Inflammatory macrophage treated with lipopolysaccharide for 1 hour (primary cell): Measurements from ENCODE around the gene FKBP1A.

Experiments
- DNase-seq, 2 donors: peaks; one replicate each; pipeline ENCODE4 v3.0.0-alpha.2; 2020 to 2022

The FKBP1A gene

GRCh38 chr20:1392693-1393506, at the start of gene FKBP1A:
Gene FKBP1A, minus strand, starts transcription at chr20:1393054. Its CDS starts 56 bp downstream, at chr20:1392998.
- peak; percentile 85 to 89 for DNase-seq

- no peak for DNase-seq
Measured at GRCh38 chr20:1442304-1442703, 49.5 kb upstream of the FKBP1A start.

DNA sequence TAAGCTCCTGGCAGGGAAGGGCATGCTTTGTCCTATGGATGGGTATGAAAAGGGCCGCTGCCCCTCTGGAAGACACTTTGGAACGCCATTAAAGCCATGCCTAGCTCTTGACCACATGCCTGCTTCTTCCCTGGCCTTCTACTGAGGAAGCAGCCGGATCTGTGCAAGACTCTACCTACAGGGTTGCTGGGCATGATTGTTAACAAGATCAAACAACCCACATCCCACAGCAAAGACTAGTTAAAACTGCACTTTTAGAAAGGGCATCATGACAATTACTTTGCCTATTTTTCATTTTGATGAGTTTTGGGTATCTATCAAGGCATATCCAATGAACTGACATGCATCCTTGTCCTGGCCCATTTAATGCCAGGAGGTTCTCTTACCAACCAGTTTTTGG, 48.3 kb upstream of the FKBP1A start:
- no peak for DNase-seq

DNA sequence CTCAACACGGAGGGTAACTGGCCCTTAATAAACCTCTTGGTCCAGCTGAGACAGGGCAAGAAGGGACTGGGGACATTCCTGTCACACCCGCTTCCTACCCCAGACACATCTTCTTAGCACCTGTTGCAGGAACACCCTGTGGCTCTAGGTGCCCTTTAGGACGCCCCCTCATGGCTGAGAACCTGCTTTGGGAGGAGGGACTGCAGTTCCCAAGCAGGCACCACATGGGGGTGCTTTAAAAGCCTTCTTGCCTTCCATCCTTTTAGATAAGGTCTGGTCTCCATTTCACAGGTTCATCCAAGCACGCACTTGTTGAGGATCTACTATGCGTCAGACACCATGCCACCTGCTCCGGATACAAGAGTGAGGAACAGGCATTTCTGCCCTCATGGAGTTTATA, 47.2 kb upstream of the FKBP1A start:
- no peak for DNase-seq

DNA sequence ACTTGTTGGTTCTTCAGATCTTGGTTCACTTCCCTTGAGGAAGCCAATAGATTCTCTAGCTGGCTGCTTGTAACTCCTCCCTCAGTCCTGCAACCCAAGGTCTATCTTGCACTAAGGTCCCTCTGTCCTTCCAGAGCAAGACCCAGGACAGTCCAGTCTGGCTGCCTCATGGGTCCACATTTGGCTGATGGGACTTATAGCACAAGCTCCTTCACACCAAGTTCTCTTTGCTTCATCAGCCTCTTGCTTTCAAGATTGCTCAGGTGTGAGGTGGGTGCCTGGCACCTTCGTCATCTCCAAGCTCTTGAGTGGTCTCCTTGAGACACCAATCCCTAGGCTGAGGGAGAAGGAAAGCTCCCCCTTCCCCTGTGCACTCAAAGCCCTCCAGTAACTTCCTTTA, 45.5 kb upstream of the FKBP1A start:
- DNase-seq = no peak

DNA sequence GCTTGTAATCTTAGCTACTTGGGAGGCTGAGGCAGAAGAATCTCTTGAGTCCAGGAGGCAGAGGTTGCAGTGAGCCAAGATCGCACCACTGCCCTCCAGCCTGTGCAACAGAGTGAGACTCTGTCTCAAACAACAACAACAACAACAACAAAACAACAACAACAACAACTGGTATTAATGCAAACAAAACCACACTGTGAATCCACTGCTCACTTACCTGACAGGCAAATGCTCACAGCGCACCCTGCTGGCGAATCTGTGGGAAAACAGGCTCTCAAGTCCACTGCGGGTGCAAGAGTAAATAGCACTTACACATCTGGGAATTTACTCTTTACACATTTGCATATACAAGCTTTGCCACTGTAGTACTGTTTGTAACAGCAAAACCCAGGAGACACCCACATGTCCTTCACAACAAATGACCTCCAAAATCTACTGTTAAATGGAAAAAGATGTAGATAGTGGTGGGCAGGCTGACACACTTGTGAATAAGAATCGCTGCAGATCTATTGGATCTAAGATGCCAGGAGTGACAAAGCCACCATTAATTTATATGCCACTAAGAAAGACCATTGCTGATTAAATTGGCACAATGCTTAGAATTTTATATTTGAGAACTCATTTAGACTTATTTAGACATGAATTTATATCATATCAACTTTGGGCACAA, 44.5 kb upstream of the FKBP1A start:
- peak; percentile 92 to 93 for DNase-seq

GRCh38 chr20:1436263-1436662, 43.4 kb upstream of the FKBP1A start:
- no peak for DNase-seq

GRCh38 chr20:1435337-1435699, 42.5 kb upstream of the FKBP1A start:
- no peak for DNase-seq

- peak; percentile 87 to 91 for DNase-seq
Measured at GRCh38 chr20:1434571-1435336, 41.9 kb upstream of the FKBP1A start.

DNA sequence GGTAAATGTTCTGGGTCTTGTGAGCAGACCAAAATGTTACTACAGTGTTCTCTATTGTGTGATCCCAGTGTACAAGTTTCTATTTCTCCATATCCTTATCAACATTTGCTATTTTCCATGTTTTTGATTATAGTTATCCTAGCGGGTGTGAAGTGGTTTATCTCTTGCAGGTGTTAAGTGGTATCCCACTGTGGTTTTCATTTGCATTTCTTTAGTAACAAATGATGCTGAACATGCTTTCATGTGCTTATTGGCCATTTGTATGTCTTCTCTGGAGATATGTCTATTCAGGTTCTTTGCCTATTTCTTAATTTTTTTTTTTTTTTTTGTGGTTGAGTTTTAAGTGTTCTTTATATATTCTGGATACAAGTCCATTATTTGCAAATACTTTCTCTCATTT, 38.3 kb upstream of the FKBP1A start:
- no peak for DNase-seq

- DNase-seq = peak; percentile 57 to 96
Measured at GRCh38 chr20:1430004-1430451, 37.2 kb upstream of the FKBP1A start.

GRCh38 chr20:1429143-1429728, 36.4 kb upstream of the FKBP1A start:
- DNase-seq = no peak

GRCh38 chr20:1427457-1428054, 34.7 kb upstream of the FKBP1A start:
- no peak for DNase-seq

DNA sequence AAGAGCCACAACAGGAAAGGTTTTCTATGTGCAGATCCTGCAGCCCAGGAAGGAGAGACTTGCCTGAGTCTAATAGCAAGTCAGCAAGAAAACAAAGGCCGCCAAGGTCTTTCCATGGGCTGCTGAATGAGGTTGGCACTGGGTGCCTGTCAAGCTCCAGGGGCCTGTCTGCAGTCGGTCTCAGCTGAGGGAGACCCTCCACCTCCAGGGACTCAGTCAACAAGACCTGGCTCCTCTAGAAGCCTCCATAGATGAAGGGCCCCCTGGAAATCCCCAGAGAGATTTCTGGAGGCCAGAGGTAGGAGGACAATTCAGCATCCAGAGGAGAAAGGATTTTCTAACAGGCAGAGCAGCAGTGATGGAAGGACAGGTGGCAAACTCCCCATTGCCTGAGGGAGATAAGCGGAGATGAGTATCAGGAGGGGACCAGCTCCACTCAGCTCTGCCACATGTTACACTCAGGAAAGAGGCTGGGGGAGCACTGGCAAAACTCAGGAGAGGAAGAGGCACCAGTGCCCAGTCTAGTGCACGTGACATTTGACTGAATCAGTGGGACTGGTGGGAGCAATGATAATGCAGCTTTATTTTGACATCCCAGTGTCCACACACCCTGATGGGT, 33.5 kb upstream of the FKBP1A start:
- DNase-seq = no peak

DNA sequence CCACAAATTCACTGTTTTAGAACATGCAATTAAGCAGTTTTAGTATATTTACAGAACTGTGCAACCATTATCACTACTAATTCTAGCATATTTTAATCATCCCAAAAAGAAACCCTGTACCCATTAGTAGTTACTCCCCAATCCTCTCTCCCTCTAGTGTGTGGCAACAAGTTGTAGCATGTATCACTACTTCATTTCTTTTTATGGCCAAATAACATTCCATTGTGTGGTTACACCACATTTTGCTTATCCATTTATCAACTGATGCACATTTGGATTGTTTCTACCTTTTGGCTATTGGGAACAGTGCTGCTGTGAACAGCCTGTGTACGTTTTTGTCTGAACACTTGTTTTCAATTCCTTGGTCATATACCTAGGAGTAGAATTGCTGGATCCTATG, 31.5 kb upstream of the FKBP1A start:
- DNase-seq = no peak

GRCh38 chr20:1423625-1424106, 30.8 kb upstream of the FKBP1A start:
- peak; percentile 64 to 73 for DNase-seq

DNA sequence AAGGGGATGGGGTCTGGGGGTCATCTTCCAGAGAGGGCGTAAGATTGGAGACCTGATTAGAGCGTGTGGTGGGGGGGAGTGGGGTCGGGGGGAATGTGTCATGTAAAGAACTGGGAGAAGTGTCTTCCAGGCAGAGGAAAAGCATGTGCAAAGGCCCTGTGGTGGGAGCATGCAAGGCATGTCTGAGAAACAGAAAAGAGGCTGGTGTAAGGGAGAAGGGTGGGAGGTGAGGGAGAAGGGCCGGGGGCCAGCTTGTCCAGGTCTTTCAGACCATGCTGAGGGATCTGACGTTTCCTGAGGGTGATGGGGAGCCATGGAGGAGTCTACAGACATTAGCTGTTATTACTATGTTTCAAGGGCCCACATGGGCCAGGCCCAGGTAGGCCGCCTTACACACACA, 30.4 kb upstream of the FKBP1A start:
- DNase-seq = no peak

DNA sequence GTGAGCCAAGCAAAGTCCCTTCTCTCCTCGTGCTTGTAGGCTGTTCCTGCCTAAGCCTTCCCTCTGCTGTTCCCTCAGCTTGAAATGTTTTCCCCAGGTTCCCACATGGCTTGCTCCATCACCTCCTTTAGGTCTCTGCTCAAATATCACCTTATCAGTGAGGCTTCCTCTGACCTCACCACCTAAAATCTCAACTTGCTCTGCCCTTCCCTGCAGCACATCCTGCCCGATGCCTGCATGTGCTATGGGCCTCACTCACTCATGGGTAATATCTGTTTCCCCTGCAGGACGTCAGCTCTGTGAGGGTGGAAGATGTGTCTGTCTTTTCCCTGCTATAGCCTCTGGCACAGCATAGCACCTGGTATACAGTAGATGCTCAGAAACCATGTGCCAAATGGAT, 29.9 kb upstream of the FKBP1A start:
- DNase-seq = no peak

DNA sequence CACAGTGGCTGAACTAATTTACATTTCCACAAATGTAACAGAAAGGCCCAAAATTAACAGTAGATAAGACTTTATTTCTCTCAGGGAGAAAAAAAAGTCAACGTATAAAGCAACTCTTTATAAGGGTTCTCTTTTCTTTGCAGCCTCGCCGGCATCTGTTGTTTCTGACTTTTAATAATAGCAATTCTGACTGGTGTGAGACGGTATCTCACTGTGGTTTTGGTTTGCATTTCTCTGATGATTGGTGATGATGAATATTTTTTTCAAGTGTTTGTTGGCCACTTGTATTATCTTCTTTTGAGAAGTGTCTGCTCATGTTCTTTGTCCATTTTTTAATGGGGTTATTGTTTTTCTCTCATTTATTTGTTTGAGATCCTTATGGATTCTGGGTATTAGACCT, 27.2 kb upstream of the FKBP1A start:
- no peak for DNase-seq

DNA sequence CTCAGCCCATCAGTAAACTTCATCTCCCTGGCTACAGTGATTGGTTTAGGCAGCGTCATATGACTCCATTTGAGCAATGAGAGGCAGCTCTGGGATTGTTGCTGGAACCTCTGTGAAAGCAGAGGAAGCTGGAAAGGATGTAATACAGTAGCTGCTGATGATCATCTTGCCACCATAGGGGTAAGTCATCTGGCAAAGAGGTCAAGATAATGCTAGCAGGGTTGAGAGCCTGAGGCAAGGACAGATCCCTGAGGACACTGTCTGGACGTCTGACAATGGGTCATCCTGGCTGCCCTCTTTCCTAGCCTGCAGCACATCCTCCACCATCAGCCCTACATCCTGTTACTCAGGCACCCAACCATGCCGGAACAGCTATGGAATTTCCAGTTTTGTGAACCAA, 25.5 kb upstream of the FKBP1A start:
- no peak for DNase-seq

- DNase-seq = no peak
Measured at GRCh38 chr20:1417790-1418189, 24.9 kb upstream of the FKBP1A start.

- no peak for DNase-seq
Measured at GRCh38 chr20:1417273-1417672, 24.4 kb upstream of the FKBP1A start.
